T follicular helper cell (primary cell): Measurements from ENCODE around the gene ANKRD10.

Source experiments
- DNase-seq: peaks from one replicate; pipeline ENCODE4 v3.0.0-alpha.2; 2020; ENCODE audit warnings: low read depth

Gene ANKRD10

DNA sequence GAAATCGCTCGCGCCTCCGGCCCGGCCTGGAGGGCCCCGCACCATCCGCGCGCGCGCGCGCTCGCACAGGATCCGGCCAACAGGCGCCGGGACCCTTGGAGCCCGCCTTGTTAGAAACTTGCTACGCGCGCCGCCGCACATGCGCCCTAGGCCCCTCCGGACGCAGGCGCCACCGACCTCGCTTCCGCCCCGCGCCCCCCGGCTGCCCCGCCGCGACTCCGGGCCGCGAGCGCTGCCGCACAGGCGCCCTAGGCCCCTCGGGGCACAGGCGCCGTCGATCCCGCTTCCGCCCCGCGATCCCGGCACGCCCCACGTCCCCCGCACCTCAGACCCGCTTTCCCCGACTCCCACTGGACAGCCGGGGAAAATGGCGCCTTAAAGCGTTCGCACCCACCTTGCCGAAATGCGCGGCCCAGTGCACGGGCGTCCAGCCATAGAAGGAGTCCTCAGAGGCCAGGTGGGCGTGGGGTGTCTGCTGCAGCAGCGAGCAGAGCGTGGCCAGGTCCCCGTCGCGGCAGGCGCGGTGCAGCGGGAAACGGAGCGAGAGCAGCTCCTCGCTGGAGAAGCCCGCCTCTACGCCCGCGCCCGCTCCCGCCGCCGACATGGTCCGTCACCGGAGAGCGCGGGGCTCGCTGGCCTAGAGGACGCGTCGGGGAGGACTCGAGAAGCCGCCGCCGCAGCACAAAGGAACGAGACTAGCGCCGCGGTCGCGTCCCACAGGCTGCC, 375 bp downstream of the ANKRD10 start:
- peak; percentile 45 for DNase-seq

GRCh38 chr13:110914081-110914330, 863 bp downstream of the ANKRD10 start:
- DNase-seq, result no peak

DNA sequence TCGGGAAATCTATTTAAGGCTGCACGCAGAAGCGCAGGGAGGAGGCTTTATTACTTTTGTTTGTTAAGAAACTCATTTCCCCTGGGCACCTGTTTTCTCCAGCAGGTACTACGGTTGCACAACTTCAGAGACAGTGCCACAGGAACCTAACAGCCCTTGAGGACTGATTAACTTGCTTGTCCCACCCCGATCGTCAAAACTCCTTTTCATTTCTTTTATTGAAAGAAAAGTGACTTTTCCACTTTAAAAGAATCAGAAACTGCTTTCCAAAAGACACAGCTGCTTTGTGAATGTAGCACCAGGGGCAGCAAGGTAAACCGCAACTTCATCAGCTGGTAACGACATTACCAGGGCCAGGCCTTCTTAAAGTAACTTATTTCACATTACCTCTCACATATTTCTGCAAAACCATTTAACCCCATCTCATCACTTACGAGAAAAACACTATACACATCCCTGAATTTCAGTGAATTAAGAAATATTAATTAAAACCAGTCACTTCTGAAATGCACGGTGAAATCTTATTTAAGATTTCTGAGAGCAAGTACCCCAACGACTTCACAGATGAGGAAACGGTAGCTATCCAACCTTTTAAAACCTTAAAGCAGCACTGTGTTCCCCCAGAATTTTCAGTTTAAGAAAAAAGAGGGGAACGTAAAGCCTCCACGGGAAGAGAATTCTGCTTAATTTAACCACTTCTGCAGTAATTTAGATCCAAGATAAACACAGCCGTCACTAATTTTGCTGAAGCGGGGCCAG, 1.4 kb downstream of the ANKRD10 start:
- DNase-seq, result no peak

DNA sequence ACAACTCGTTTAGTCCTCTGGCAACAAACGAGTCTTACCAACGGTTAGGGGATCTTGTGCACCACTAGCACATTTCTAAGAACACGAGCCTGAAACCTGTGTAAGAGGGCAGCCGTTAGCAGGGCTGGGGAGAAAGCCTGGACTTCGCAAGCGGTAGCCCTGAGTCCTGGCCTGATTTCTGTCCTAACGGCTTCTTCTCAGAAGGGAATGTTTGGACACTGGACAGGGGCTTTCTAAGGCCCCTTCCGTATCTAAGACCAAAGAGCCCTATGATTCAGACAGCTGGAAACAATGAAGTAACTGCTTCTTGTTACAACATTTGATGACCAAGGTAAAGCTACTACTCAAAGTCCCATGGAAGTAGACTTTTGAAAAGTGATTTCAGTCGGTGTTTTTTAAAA, 2.2 kb downstream of the ANKRD10 start:
- no peak for DNase-seq

- DNase-seq, result no peak
These were observed 3.0 kb downstream of the ANKRD10 start for GRCh38 chr13:110911880-110912279.

DNA sequence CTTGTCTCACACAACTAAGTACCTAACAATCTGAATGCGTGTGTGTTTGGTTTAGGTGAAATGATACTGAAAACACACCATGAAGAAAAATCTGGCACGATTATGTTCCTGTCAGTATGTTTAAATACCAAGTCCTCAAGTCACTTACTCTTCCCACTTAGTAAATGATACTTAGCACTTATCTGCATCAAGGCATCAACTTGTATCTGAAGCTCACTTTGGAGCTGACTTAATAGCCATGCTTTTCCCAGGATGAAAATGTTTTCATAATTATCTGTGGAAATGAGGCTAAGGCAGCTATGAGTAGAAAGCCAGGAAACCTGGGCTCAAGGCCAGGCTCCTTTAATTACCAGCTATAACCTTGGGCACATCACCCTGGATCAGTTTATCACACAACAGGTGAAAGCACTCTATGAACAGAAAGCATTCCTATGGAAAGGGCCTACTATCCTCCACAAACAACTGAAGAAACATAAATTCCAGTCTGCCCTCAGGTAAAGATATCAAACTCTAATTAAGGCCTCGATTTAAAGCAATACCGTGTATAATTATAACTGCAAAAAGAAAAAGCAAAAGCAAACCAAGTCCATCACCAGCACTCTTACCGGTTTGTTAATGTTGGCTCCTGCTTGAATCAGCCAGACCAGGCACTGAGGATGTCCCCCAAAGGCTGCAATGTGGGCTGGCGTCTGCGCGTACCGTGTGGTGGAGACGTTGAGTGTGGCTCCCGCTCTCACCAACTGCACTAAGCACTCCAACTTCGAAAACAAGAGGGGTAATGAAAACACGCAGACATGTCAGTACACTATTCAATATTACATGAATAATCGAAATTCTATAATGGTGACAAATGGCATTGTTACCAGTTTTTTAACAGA, 4.6 kb downstream of the ANKRD10 start:
- no peak for DNase-seq

DNA sequence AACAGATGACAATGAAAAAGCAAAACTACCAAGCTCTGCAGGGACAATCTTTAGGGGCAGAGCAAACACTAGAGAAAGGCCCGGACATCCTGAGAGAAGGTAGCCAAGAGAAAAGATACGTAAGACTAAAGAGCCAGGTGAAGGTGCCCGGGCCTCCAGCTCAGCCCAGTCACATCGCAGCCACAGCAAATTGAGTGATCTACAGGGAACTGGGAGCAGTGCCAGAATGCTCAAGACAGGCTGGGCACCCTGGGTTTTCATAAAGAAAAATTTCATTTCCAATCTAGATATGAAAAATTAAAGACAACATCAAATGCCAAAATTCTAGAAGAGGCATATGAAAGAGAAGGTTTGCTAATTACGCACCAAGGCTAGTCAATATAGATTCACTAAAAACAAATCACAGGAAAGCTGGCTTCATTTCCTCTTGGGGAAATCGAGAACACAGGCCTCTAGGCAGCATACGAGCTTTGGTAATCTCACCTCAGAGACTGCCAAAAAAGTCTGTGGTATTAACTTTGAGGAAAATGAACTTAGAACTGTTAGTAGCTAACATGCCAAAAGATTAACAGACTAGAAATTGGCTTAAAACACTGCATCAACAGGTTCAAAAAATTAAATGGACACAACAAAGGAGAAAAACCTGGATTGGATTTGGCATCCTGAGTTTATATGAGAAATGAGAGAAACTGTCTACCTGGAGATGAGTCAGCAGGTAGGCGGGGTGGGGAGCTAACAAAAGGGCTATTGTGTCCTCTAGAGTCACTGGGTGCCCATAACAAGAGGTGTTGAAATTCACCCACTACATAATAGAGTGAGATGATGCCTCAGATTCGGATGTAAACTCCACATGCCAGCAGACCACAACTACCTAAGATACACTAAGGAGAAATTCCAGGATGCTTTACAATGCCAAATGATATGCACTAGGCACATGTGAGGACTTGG, 6.6 kb downstream of the ANKRD10 start:
- DNase-seq, result no peak

GRCh38 chr13:110907301-110907700, 7.6 kb downstream of the ANKRD10 start:
- no peak for DNase-seq

DNA sequence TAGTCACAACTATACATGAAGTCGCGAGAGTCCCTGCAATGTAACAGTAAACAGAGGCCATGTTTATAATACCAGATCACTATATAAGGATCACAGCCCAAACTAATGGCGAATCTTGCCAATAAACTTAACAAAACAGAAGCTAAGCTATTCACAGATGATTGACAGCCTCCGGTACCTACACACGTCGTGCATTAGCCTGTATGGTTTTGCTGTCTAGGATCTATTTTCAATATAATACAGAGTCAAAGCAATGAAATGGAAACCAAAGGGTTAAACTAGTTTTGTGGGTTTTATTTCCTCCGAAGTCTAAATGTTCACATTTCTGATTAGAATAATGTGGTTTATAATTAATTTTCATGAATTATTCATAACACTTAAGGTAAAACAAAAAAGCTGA, 10.1 kb downstream of the ANKRD10 start:
- DNase-seq, result no peak

DNA sequence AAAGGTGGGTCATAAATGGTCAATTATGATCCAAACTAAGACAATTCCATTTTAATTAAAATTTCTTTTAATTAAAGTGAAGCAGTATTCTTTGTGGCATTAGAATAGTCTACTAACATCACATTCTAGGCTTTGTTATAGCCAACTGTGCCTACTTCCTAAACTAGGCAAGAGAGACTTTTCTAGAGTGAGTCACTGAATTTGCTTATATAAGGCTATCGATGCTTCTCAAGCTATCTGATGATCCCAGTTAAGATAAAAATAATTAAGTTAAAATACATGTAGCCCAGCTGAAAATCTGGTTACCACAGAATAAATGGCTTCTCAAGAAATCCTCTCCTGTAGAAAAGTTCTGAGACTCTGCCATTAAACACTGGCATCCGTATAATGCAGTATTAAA, 12.5 kb downstream of the ANKRD10 start:
- DNase-seq, result no peak

- no peak for DNase-seq
These were observed 17.3 kb downstream of the ANKRD10 start for GRCh38 chr13:110897521-110897920.

DNA sequence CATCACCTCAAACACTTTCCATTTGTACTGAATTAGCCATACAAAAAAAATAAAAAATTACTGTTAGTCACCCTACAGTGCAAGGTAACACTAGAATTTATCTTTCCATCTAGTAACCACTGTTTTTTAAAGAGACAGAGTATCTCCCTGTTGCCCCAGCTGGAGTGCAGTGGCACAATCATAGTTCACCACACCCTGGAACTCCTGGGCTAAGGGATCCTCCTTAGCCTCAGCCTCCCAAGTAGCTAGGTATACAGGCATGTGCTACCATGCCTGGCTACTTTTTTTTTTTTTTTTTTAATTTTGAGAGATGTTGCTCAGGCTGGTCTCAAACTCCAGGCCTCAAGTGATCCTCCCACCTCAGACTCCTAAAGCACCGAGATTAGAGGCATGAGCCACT, 17.9 kb downstream of the ANKRD10 start:
- no peak for DNase-seq

DNA sequence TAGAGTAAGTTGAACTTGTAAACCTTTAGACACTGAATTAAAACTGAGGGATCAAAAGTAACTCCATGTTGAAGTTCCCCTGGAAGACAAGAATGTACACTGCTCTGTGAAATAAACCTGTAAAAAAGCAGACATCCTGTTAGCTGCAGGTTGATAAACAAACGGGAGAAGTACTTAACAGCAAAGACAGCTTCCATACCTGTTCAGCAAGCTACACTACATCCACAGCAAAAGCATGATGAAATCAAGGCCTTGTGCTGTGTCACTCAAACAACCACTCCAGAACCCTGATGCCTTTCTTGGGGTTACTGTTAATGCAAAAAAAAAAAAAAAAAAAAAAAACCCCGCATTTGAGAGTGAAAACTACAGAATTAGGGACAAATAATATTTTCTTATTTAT, 20.8 kb downstream of the ANKRD10 start:
- DNase-seq, result no peak

- DNase-seq, result no peak
These were observed 21.3 kb downstream of the ANKRD10 start for GRCh38 chr13:110893571-110893970.

GRCh38 chr13:110890279-110891165, 24.3 kb downstream of the ANKRD10 start:
- DNase-seq, result no peak

- no peak for DNase-seq
These were observed 26.5 kb downstream of the ANKRD10 start for GRCh38 chr13:110888390-110888789.

GRCh38 chr13:110887597-110888333, 27.1 kb downstream of the ANKRD10 start:
- no peak for DNase-seq

DNA sequence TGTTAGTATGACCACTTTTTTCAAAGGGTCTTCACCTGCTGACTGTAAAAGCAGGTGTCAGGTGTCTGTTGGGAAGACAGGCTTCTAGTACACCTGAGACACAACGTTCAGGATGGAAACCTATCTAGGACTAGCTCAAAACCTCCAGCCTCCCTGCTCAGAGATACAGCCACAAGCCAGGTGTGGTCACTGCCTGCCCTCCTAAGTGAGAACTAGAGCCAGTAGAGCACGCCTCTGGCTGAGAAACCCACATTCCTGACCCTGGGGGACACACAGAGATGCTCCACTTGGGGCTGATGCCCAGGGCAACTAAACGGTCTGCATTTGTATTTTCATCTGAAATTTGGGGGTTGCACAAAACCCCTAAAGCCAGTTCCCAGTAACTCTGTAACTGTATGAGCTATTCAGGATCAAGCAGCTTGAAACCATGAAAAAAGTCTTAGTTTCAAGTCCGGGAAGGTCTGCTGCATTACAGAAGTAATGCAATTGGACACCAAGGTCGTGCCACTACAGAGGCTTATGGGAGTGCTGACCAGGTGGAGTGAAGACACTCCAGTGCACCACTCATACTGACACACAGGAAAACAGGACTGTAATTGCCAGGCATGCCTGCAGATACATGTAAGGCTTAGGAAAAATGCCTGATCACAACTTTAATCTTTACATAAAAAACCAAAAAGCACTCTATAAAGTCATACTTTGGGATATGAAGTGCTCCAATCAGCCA, 27.8 kb downstream of the ANKRD10 start:
- no peak for DNase-seq
